ENCODE measurements around the gene FFAR4. TPM values are rescaled to one million over a fixed set of nuclear protein-coding genes. Genes with fewer than 3 reads are reported as not detected.

The FFAR4 gene
- total RNA-seq, 1 experiment from 2014 or later: not detected

DNA sequence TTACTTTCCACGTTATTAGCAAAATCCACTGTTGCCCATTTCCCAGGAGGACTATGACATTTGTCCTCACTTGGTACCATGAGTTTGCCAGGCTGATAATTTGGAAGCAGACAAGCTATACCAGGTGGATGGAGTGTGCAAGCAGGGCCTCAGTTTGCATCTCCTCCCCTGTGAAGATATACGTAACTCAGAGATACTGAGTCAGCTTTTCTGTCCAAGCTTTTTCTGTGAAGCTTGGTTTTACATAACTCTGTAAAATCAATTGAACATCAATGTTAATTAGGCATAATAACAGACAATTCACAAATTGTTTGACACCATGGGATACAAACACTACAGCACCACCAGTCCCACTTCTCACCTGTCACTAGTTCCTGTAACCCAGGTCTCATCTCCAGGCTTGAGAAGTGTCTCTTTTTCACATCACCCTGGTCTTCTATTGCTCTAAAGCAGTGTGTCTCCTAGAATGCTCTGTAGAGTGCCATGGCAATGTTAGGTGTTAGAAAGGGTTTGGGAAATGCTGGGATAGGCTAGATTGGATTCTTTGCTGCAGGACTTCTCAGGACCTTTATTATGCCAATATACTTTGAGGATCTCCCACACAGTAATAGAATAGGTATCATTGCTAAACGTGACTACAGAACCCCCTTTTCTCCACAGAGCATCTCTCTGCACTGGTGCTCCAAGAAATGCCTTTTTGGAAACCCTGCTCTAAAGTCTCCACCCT is 13.7 kb downstream of the FFAR4 start:
- Histone ChIP-seq H3K9me3 (replicated peaks) (0 out of 2 replicates have a peak, but pooled peaks cover 2% of the 10 kb centered on the region), H3K27me3 (replicated peaks) (no peaks in the 10 kb centered on the region), H3K36me3 (no peaks in the 10 kb centered on the region), H3K27ac (no peak overlapping the region), H3K4me3 (no peak overlapping the region), H3K4me1 (replicated peaks) (peaks cover 10% of the 10 kb centered on the region)
- DNase-seq (ENCODE audit: low read depth in 1 of 2, low spot score in 2 of 2): no peak

- DNase-seq (ENCODE audit: low read depth in 1 of 2, low spot score in 2 of 2): peak in 1 of 2 experiments; percentile 18
- Histone ChIP-seq H3K27ac (no peak overlapping the region), H3K27me3 (replicated peaks) (no peaks in the 10 kb centered on the region), H3K9me3 (replicated peaks) (0 out of 2 replicates have a peak, but pooled peaks cover 2% of the 10 kb centered on the region), H3K4me1 (replicated peaks) (peaks cover 10% of the 10 kb centered on the region), H3K4me3 (no peak overlapping the region), H3K36me3 (no peaks in the 10 kb centered on the region)
Measured at GRCh38 chr10:93580828-93581227, 14.4 kb downstream of the FFAR4 start.

GRCh38 chr10:93584445-93584844 is 18.0 kb downstream of the FFAR4 start:
- Histone ChIP-seq H3K4me1 (replicated peaks) (no peaks in the 10 kb centered on the region), H3K27me3 (replicated peaks) (no peaks in the 10 kb centered on the region), H3K9me3 (replicated peaks) (0 out of 2 replicates have a peak, but pooled peaks cover 2% of the 10 kb centered on the region), H3K36me3 (no peaks in the 10 kb centered on the region), H3K27ac (no peak overlapping the region), H3K4me3 (no peak overlapping the region)
- no peak for DNase-seq (ENCODE audit: low read depth in 1 of 2, low spot score in 2 of 2)

- Histone ChIP-seq H3K4me1 (replicated peaks) (peaks cover 10% of the 10 kb centered on the region), H3K9me3 (replicated peaks) (no peaks in the 10 kb centered on the region), H3K27me3 (replicated peaks) (no peaks in the 10 kb centered on the region), H3K36me3 (no peaks in the 10 kb centered on the region), H3K4me3 (no peak overlapping the region), H3K27ac (no peak overlapping the region)
- no peak for DNase-seq (ENCODE audit: low read depth in 1 of 2, low spot score in 2 of 2)
Measured at GRCh38 chr10:93589648-93590562, 23.4 kb downstream of the FFAR4 start.

- Histone ChIP-seq H3K4me3 (no peak overlapping the region), H3K27ac (no peak overlapping the region)
Measured at GRCh38 chr10:93590638-93591037, 24.2 kb downstream of the FFAR4 start.

GRCh38 chr10:93591065-93591808 is 24.8 kb downstream of the FFAR4 start:
- no peak overlapping the region for H3K4me3 ChIP-seq
- H3K27me3 ChIP-seq (replicated peaks): no peaks in the 10 kb centered on the region
- no peak for DNase-seq (ENCODE audit: low read depth in 1 of 2, low spot score in 2 of 2)
- H3K27ac ChIP-seq: no peak overlapping the region
- peaks cover 24% of the 10 kb centered on the region for H3K4me1 ChIP-seq (replicated peaks)
- H3K9me3 ChIP-seq (replicated peaks): no peaks in the 10 kb centered on the region
- H3K36me3 ChIP-seq: 0 out of 2 replicates have a peak, but pooled peaks cover 3% of the 10 kb centered on the region

More at GRCh38 chr10:93590638-93591037, 24.2 kb downstream of the FFAR4 start:
- Histone ChIP-seq H3K27me3 (replicated peaks) (no peaks in the 10 kb centered on the region), H3K4me1 (replicated peaks) (peaks cover 18% of the 10 kb centered on the region), H3K9me3 (replicated peaks) (no peaks in the 10 kb centered on the region), H3K36me3 (0 out of 2 replicates have a peak, but pooled peaks cover 3% of the 10 kb centered on the region)
- DNase-seq (ENCODE audit: low read depth in 1 of 2, low spot score in 2 of 2): no peak

DNA sequence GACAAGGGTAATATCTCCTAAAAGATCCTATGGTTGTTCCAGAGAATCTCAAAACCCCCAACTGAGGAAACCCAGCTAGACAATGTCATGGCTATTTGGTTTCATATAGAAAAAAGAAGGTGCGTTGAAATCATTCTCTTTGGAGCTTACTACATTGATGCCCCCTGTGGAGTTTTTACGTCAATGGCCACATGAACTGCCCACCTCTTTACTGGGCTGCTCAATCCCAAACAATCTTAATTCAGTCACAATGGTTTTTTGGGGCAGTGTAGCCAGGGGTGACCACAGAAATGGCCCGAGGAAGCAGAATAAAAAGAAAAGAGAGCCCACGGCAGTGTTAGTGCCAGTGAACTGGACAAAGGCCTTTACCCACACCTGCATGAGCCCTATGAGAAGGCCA is 26.8 kb downstream of the FFAR4 start:
- Histone ChIP-seq H3K4me1 (replicated peaks) (peaks cover 41% of the 10 kb centered on the region), H3K9me3 (replicated peaks) (no peaks in the 10 kb centered on the region), H3K27ac (no peak overlapping the region), H3K27me3 (replicated peaks) (no peaks in the 10 kb centered on the region), H3K36me3 (peaks cover 3% of the 10 kb centered on the region; the same call in 1 of the 2 replicates), H3K4me3 (no peak overlapping the region)
- DNase-seq (ENCODE audit: low read depth in 1 of 2, low spot score in 2 of 2): no peak

DNA sequence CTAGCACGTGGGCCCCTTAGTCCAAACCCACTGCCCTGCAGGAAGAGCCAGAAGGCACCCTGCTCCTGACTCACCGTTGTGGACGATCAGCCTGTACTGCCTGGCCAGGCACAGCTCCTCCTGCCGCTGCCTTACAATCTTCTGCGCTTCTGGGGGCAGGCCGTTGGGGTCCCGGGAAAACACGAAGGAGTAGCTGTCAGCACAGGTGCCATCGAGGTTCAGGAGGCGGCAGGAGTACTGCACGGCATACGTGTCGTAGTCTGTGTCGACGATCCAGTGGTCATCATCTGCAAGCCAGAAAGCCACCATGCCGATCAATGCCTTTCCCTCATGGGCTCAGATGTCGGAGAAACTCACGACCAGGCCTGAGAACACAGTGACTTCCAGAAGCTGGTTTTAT is 27.3 kb downstream of the FFAR4 start:
- Histone ChIP-seq H3K9me3 (replicated peaks) (no peaks in the 10 kb centered on the region), H3K27me3 (replicated peaks) (no peaks in the 10 kb centered on the region), H3K4me3 (no peak overlapping the region), H3K36me3 (peaks cover 3% of the 10 kb centered on the region; the same call in 1 of the 2 replicates), H3K4me1 (replicated peaks) (peaks cover 43% of the 10 kb centered on the region), H3K27ac (no peak overlapping the region)
- no peak for DNase-seq (ENCODE audit: low read depth in 1 of 2, low spot score in 2 of 2)

DNA sequence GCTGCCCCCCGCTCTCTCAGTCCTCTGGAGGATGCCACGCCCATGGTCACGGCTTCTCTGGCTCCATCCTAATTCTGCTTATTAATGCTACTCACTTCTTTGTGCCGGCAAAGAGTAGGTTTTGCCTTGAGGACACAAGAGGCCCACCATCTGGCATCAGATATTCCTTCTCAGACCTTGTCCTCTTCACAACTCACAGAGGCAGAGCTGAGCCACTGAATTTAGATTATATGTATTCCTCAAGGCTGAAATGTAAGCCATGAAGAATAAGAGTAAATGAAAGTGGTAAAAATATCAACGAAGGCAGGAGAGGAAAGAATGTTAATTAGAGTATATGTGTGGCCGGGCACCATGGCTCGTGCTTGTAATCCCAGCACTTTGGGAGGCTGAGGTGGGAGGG is 28.1 kb downstream of the FFAR4 start:
- H3K27ac ChIP-seq: no peak overlapping the region; the same call in 1 of the 2 replicates
- no peak for DNase-seq (ENCODE audit: low read depth in 1 of 2, low spot score in 2 of 2)
- H3K9me3 ChIP-seq (replicated peaks): no peaks in the 10 kb centered on the region
- no peak overlapping the region for H3K4me3 ChIP-seq
- H3K36me3 ChIP-seq: peaks cover 3% of the 10 kb centered on the region; the same call in 1 of the 2 replicates
- H3K4me1 ChIP-seq (replicated peaks): peaks cover 43% of the 10 kb centered on the region
- no peaks in the 10 kb centered on the region for H3K27me3 ChIP-seq (replicated peaks)

DNA sequence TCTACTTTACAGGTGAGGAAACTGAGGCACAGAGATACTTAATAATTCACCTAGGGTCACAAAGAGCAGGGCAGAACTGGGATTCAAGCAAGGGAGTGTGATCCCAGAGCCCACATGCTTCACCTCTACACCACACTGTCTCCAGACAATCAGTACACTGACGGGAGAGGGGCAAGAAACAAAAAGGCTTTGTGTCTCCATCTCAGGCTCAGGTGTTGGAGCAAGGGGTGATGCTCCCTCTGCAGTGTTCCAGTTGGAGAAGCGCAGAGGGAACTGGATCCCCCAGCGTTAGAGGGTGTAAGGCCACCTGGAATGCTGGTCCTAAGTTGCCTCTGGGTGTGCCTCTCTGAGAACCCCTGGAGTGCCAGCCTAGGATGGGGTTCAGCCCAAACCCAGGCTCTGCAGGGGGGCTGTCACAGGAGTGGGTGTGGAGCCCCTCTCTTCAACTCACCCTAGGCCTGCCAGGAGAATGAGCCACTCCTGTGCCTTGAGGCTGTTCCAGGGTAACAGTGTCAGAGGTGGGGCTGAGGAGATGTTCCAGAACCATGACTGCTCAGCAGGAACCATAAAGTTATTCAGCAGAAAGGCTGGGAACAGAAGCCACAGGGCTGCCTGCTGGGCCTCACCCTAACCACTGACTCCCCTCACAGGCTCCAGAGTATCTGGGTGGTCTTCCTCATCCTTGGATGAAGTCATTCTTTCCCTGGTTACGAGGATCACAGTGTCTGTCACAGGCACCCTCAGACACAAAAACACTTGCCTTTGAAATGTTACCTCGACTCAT is 29.1 kb downstream of the FFAR4 start:
- H3K27ac ChIP-seq: peak overlapping the region; percentile 89
- H3K4me1 ChIP-seq (replicated peaks): peaks cover 43% of the 10 kb centered on the region
- peaks cover 3% of the 10 kb centered on the region; the same call in 1 of the 2 replicates for H3K36me3 ChIP-seq
- H3K9me3 ChIP-seq (replicated peaks): no peaks in the 10 kb centered on the region
- no peak overlapping the region for H3K4me3 ChIP-seq
- DNase-seq (ENCODE audit: low read depth in 1 of 2, low spot score in 2 of 2): peak; percentile 89 to 90
- H3K27me3 ChIP-seq (replicated peaks): no peaks in the 10 kb centered on the region

GRCh38 chr10:93596539-93596938 is 30.1 kb downstream of the FFAR4 start:
- Histone ChIP-seq H3K27me3 (replicated peaks) (no peaks in the 10 kb centered on the region), H3K36me3 (peaks cover 3% of the 10 kb centered on the region; the same call in 1 of the 2 replicates), H3K9me3 (replicated peaks) (no peaks in the 10 kb centered on the region), H3K27ac (peak overlapping the region; percentile 89), H3K4me1 (replicated peaks) (peaks cover 48% of the 10 kb centered on the region), H3K4me3 (no peak overlapping the region)
- peak in 1 of 2 experiments; percentile 15 for DNase-seq (ENCODE audit: low read depth in 1 of 2, low spot score in 2 of 2)

DNA sequence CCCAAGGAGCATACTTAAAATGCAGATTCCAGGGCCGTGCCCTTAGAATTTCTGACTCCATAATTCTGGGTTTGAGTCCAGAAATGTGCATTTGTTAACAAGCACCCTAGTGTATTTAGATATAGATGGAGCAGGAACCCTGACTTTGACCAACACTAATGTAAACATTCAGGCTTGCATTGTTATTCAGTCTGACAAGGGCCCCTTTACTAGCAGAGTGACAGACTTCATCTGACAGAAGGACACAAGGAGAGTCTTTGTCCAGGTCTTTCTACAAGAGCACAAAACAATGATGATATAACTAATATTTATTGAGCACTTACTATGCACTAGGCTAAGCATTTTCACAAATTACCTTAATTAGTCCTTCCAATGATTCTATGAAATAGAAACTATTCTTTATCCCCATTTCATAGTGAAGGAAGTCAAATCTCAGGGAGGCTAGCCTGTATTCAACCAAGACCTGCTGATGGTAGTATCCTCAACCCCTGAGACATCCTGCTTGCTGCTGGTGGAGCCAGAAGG is 30.7 kb downstream of the FFAR4 start:
- DNase-seq (ENCODE audit: low read depth in 1 of 2, low spot score in 2 of 2): no peak
- no peaks in the 10 kb centered on the region for H3K27me3 ChIP-seq (replicated peaks)
- no peak overlapping the region for H3K4me3 ChIP-seq
- H3K27ac ChIP-seq: no peak overlapping the region
- peaks cover 50% of the 10 kb centered on the region for H3K4me1 ChIP-seq (replicated peaks)
- no peaks in the 10 kb centered on the region for H3K9me3 ChIP-seq (replicated peaks)
- peaks cover 3% of the 10 kb centered on the region; the same call in 1 of the 2 replicates for H3K36me3 ChIP-seq

Measured in SJSA1 (cell line).